ENCODE measurements around the gene ZNF536.

Gene ZNF536

DNA sequence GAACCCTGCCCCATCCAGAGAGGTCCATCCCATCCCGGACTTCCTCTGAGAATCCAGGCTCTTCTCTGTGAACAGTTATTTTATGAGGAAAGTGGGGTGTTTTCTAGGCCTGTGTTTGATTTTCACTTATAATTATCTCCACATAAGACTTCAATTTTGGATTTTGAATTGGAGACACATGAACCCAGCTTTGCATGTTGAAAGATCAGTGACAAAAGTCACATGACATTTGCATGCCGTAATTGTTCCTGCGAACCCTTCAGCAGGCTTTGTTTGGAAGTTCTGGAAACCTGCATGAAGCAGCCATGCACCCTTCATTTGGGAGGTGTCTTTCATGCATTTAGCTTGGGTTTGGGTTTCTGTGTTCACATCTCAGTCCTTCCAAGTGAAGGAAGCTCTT is 44.9 kb upstream of the ZNF536 start:
- H3K4me3 ChIP-seq (ENCODE audit: low read length) = no peak overlapping the region
- TF ChIP-seq, protein P1, sequence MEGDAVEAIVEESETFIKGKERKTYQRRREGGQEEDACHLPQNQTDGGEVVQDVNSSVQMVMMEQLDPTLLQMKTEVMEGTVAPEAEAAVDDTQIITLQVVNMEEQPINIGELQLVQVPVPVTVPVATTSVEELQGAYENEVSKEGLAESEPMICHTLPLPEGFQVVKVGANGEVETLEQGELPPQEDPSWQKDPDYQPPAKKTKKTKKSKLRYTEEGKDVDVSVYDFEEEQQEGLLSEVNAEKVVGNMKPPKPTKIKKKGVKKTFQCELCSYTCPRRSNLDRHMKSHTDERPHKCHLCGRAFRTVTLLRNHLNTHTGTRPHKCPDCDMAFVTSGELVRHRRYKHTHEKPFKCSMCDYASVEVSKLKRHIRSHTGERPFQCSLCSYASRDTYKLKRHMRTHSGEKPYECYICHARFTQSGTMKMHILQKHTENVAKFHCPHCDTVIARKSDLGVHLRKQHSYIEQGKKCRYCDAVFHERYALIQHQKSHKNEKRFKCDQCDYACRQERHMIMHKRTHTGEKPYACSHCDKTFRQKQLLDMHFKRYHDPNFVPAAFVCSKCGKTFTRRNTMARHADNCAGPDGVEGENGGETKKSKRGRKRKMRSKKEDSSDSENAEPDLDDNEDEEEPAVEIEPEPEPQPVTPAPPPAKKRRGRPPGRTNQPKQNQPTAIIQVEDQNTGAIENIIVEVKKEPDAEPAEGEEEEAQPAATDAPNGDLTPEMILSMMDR (conservative IDR thresholded peaks at IDR 0.05; ENCODE audit: low read length) = no peak

DNA sequence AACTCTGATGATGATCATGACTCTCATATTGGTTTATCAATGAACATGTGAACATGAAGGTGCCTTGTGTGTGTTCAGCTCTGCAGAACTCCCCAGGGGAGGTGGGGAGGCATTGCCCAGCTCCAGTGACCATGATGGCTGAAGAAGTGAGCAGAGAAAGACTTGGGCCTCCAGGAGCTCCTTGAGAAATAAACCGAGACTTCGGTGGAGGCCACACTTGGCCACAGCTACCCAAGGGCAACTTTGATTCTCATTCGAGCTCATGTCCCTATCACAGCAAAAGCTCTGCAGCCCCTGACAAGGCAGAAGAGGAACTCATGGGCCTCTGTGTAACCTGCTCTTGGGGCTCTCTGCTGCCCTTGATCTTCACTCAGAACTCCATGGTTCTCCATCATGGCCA is 44.1 kb upstream of the ZNF536 start:
- no peak overlapping the region for H3K4me3 ChIP-seq (ENCODE audit: low read length)
- DNase-seq (ENCODE audit: low read depth) = no peak
- TF ChIP-seq, protein P1 (conservative IDR thresholded peaks at IDR 0.05; ENCODE audit: low read length) = no peak

More for the DNA sequence above, 44.9 kb upstream of the ZNF536 start:
- DNase-seq (ENCODE audit: low read depth) = no peak

DNA sequence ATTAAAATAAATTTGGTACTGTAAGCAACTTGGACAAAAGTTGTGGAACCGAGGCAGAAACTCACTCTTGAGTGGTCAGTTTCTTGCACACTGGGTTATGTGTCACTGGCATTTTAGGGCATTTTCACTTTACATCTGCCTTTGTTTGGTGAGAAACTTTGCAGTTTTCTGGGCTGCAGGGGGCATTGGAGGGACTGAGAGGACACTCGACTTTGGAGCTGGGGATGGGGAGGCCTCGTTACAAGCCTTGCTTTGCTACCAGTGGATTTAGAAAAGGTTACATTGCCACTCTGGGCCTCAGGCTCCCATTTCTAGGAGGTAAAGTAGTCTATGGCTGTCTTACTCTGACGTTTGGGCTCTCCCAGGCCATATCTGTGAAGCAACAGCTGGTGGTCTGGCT is 41.9 kb upstream of the ZNF536 start:
- DNase-seq (ENCODE audit: low read depth) = no peak
- TF ChIP-seq, protein P1 (conservative IDR thresholded peaks at IDR 0.05; ENCODE audit: low read length) = no peak
- H3K4me3 ChIP-seq (ENCODE audit: low read length) = no peak overlapping the region

DNA sequence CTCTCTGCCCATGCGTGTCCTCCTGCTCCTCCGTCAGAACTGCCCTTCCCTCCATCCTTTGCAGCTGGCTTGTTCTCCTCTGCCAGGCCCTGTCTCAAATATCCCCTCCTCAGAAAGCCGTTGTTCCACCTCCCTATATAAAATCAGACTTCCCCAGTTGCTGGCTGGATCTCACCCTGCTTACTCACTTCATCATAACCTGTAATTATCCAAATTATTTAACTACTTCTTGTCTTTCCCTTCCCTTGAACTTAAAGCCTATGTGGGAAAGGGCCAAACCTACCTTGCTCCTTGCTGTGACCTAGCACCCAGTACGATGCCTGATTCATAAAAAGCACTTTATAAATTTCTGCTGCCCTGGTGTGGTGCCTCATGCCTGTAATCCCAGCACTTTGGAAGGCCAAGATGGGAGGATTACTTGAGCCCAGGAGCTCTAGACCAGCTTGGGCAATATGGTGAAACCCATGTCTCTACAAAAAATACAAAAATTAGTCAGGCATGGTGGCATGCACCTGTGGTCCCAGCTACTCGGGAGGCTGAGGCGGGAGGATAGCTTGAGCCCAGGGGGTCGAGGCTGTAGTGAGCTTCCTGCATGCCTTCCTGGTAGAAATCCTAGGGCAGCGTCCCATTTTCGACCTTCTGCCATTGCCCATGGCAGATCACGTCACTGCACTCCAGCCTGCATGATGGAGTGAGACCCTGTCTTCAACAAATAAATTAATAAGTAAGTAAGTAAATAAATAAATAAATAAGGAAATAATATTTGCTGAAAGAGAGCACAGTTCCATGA is 39.5 kb upstream of the ZNF536 start:
- H3K4me3 ChIP-seq (ENCODE audit: low read length) = no peak overlapping the region
- DNase-seq (ENCODE audit: low read depth) = no peak
- TF ChIP-seq, protein P1 (conservative IDR thresholded peaks at IDR 0.05; ENCODE audit: low read length) = no peak

DNA sequence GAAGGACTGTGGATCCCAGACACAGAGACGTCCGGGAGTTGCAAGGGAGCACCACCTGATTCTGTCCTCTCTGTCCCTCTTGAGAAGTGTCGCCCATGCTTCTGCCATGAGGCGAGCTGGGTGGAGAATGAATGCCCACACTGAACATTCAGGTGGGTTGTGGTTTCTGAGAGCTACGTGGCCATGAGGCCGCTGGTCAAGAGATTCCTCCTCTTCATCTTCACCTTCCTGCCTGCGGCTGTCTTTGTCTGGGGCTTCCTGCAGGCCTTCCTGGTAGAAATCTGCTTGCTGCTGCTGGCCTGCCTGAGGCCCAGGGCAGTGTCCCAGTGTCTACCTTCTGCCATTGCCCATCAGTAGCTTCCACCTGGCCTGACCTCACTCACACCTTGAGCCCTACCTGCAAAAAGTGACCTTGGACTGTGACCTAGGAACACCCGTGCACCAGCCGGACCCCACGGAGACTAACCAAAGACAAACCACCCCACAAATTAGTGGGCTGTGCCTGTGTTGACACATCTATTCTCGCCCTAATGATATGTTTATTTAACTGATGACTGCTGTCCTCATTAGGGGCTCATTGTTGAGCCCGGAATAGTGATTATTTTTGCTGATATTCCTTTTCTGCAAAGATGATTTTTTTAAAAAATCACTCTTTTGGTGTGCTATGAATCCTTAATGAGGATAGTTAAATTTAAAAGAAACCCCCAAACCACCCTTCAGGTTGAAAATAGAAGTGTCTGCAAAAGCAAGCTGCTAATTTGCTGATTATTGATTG is 38.7 kb upstream of the ZNF536 start:
- TF ChIP-seq, protein P1 (conservative IDR thresholded peaks at IDR 0.05; ENCODE audit: low read length) = no peak
- H3K4me3 ChIP-seq (ENCODE audit: low read length) = no peak overlapping the region
- DNase-seq (ENCODE audit: low read depth) = no peak

DNA sequence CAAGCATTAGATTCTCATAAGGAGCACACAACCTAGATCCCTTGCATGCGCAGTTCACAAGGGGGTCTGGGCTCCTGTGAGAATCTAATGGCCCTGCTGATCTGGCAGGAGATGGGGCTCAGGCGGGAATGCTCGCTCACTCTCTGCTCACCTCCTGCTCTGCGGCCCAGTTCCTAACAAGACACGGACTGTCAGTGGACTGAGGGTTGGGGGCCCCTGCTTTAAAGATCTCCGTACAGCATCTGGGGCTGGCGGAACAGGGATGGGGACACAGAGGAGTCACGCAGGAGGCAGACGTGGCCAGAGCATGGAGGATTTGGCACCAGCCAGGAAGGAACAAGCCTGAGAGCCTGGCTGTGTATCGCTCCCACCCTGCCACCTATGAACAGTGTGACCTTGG is 37.3 kb upstream of the ZNF536 start:
- H3K4me3 ChIP-seq (ENCODE audit: low read length) = no peak overlapping the region
- TF ChIP-seq, protein P1 (conservative IDR thresholded peaks at IDR 0.05; ENCODE audit: low read length) = no peak
- no peak for DNase-seq (ENCODE audit: low read depth)

Data from AG10803 (cell line).